Gastroesophageal sphincter (tissue), 3 donors: Measurements from ENCODE around the gene TENT4B.

Source experiments
- POLR2A ChIP-seq, 2 donors: fragments of 450-650 bp; IDR thresholded peaks; one replicate each; pipeline ENCODE4 v1.6.1; 2017; ENCODE audit warnings: antibody characterized with exemption in 2 of 2, mild to moderate bottlenecking in 2 of 2, moderate library complexity in 1 of 2
- TF ChIP-seq, protein P1 (sequence below), 4 experiments: fragments of 200-600 bp in 2 of 4; fragments of 450-650 bp in 2 of 4; sonication (generic) in 1 of 4; IDR thresholded peaks; one replicate each; pipeline ENCODE4 v1.5.1; 2017 to 2019; ENCODE audit warnings: antibody characterized with exemption in 4 of 4, mild to moderate bottlenecking in 2 of 4, moderate library complexity in 2 of 4

DNA sequence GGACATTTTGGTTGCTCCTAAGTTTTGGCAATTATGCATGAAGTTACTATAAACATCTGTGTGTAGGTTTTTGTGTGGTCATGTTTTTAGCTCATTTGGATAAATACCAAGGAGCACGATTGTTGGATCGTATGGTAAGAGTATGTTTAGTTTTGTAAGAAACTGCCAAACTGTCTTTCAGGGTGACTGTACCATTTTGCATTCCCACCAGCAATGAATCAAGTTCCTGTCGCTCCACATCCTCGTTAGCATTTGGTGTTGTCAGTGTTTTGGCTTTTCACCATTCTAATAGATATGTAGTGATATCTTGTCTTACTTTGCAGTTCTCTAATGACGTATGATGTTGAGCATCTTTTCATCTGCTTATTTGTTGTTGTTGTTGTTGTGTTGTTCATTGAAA is 20.2 kb downstream of the TENT4B start:
- no peak for TF ChIP-seq POLR2A (IDR thresholded peaks at IDR 0.05)
- TF ChIP-seq, protein P1, sequence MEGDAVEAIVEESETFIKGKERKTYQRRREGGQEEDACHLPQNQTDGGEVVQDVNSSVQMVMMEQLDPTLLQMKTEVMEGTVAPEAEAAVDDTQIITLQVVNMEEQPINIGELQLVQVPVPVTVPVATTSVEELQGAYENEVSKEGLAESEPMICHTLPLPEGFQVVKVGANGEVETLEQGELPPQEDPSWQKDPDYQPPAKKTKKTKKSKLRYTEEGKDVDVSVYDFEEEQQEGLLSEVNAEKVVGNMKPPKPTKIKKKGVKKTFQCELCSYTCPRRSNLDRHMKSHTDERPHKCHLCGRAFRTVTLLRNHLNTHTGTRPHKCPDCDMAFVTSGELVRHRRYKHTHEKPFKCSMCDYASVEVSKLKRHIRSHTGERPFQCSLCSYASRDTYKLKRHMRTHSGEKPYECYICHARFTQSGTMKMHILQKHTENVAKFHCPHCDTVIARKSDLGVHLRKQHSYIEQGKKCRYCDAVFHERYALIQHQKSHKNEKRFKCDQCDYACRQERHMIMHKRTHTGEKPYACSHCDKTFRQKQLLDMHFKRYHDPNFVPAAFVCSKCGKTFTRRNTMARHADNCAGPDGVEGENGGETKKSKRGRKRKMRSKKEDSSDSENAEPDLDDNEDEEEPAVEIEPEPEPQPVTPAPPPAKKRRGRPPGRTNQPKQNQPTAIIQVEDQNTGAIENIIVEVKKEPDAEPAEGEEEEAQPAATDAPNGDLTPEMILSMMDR (IDR thresholded peaks at IDR 0.05) = no peak
